GM18498 (cell line): ENCODE results near the gene TEX22.

Experiments
- ATAC-seq: cut with Tn5 transposase; IDR thresholded peaks from one replicate; pipeline ENCODE4 v1.9.1; 2021; ENCODE audit warnings: mild to moderate bottlenecking, moderate library complexity; ENCODE audit not compliant: unreplicated experiment

The TEX22 gene

DNA sequence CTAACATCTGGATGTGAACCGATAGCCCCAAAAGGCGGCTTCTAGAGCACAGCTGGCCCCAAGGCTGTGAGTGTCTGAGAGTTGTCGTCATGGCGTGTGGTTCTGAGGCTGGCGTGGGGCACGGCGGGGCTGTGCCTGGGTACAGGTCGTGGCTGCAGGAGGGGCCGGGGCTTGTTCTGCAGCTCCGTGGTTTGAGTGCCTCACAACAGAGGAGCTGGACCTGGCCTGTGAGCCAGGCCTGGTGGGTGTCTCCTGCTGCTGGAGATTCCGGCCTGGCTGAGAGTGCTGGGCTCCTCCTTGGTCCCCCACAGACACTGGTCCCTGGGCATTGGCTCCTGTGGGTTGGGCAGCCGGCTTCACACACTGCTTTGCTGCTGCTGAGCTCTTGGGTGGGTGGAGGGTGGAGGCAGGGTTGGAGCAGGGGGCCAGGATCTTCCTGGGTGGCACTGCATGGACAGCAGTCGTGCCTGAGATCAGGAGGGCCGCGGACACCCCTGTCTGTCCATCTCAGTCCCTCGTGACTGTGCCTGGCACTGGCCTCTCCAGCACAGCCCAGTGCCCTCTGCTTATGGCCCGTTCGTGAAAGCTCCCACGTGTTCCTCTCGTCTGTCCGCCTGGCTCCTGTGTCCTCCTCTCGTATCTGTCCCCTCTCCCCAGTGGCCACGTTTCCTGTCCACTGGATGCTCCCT lies 31.8 kb upstream of the TEX22 start:
- no peak for ATAC-seq

DNA sequence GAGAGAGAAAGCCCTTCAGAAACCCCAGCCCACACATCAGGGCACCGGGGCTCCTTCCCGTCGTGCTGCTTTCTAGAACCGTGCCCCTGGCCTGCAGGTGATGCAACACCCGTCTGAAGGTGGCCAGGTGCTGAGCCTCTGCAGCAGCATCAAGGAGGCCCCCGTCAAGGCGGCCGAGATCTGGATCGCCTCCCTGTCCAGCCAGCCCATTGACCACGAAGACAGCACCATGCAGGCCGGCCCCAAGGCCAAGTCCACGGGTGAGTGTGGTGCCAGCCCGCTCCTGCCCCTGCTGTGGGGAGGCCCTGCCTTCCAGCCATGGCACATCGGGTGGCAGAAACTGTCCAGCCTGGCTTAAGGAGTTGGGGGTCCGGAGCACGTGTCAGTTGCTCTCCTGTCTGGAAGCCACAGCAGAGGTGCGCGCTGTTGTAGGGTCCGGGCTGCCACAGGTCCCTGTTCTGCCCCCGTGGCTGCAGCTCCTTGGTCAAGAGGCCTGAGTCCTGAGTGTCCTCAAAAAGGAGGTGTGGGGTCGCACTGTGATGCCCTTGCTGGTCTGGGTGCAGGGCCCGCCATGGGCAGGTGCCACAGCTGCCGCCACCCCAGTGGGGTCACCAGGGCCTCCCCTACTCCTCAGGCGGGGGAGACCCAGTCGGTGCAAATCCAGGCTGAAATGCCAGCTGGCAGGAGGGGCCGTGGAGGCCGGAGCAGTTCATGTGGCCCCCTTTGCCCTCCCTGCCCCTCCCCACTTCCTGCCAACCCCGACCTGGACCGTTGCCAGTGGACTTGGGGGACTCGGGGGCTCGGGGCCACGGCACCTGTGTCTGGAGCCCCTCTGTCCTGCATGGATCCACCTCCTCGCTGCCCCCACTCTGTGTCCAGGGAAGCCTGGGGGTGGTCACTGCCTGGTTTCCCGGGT lies 31.0 kb upstream of the TEX22 start:
- ATAC-seq, result no peak

- ATAC-seq, result no peak
Observed at GRCh38 chr14:105368032-105368417, 30.3 kb upstream of the TEX22 start.

DNA sequence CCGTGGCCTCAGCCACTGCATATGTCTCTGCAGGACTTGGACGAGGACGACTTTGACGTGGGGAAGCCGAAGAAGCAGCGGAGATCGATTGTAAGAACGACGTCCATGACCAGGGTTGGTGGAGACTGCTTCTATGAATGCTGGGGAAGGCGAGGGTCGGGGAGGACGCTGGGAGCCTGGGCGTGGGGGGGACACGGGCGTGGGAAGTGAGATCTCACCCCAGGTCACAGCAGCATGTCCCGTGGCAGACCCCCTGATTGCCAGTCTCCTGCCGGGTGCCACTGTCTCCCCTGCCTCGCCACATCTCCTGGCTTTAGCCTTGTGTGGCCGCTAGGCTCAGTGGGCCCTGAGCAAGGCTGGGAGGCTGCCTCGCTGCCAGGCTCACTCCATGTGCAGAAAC lies 29.9 kb upstream of the TEX22 start:
- ATAC-seq, result no peak

GRCh38 chr14:105368910-105369652 lies 29.3 kb upstream of the TEX22 start:
- ATAC-seq, result no peak

DNA sequence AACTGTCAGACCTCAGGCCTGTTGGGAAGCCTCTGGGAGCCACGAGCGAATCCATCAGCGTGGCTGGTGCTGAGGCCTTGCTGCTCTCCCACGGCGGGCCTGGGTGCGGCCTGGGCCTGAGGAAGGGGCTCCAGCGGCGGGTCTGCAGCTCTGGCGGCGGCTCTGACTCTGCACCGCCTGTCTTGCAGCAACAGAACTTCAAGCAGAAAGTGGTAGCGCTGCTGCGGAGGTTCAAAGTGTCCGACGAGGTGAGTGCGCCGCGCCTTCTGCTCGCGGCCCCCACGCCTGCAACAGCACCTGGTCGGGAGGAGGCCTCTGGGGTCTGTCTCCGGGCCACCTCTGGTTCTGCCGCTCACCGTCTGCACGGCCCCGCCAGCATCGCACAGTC lies 28.7 kb upstream of the TEX22 start:
- ATAC-seq, result no peak

DNA sequence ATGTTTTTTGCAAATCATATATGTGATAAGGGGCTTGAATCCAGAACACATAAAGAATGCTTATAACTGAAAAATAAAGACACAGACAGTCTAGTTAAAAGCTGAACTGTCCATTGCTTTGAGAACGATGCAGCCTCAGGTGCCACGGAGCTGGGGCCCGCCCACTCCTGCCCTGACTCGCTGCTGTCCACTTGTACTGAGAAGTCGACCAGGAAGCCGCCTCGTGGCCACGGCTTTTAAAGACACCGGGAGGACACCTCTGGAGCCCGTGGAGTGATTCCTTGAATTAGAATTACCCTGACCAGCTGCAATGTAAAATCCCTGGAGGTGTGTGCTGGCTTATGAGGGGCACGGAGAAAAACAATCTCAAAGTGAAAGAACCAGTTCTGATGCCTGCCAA lies 23.9 kb upstream of the TEX22 start:
- no peak for ATAC-seq

DNA sequence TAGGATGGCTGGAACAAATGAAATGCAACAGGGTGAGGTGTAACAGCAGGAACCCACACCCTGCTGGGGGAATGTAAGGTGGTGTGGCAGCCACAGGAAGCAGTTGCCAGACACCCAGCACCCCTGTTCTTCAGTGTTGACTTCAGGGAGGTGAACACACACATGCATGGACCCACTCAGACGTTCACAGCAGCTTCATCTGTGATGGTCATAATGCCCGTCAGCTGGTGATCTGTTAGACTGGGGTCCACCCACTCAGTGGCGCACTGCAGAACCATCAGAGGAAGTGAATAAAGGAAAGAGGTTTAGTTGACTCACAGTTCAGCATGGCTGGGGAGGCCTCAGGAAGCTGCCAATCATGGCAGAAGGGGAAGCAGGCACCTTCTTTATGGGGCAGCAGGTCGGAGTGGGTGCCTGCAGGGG lies 22.7 kb upstream of the TEX22 start:
- ATAC-seq, result no peak

GRCh38 chr14:105376521-105377440 lies 21.6 kb upstream of the TEX22 start:
- ATAC-seq, result no peak

- no peak for ATAC-seq
Observed at GRCh38 chr14:105377555-105378182, 20.7 kb upstream of the TEX22 start.

- ATAC-seq, result no peak
Observed at GRCh38 chr14:105378199-105378598, 20.1 kb upstream of the TEX22 start.

DNA sequence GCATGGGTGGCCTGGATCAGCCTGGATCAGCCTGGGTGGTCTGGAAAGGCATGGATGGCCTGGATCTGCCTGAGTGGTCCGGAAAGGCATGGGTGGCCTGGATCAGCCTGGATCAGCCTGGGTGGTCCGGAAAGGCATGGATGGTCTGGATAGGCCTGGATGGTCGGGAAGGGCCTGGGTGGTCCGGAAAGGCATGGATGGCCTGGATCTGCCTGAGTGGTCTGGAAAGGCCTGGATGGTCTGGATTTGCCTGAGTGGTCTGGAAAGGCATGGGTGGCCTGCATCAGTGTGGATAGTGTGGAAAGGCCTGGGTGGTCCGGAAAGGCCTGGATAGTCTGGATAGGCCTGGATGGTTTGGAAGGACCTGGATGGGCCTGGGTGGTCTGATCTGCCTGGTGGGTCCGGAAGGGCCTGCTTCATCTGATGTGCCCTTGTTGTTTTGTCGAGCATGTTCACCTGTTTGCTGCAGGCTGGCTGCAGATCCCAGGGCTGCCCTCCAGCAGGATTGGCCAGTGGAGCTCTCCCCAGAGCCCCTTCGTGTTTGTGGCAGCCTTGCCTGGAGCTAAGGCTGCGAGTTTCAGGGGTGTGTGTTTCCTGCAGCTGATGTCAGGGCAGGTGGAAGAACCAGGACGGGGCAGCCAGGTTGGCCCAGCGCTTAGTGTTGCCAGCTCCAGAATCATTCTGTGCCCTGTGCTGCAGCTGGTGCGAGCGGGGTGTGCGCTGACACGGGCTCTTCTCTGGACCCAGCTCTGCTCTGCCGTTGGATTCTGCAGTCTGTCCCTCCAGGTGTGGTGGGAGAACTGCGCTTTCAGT lies 19.3 kb upstream of the TEX22 start:
- no peak for ATAC-seq

GRCh38 chr14:105379946-105380345 lies 18.4 kb upstream of the TEX22 start:
- ATAC-seq, result no peak

- ATAC-seq, result no peak
Observed at GRCh38 chr14:105380756-105381155, 17.6 kb upstream of the TEX22 start.

GRCh38 chr14:105381446-105382342 lies 16.6 kb upstream of the TEX22 start:
- ATAC-seq, result no peak

- ATAC-seq, result no peak
Observed at GRCh38 chr14:105382343-105383082, 15.8 kb upstream of the TEX22 start.

GRCh38 chr14:105383083-105383730 lies 15.1 kb upstream of the TEX22 start:
- ATAC-seq, result no peak
